Right lobe of liver (tissue), 4 donors: Measurements from ENCODE around the gene FOXP2.

Source experiments
- CTCF ChIP-seq, 4 donors: fragments of 200-600 bp in 3 of 4; fragments of 450-650 bp in 1 of 4; IDR thresholded peaks; one replicate each; pipeline versions ENCODE4 v1.5.1 to v1.8.0; 2016 to 2022; ENCODE audit warnings: antibody characterized with exemption in 4 of 4, mild to moderate bottlenecking in 2 of 4
- POLR2A ChIP-seq: fragments of 450-650 bp; IDR thresholded peaks from one replicate; pipeline ENCODE4 v1.6.1; 2017; ENCODE audit warnings: antibody characterized with exemption, mild to moderate bottlenecking
- donor health status: DM: no; HTN: no; CAD: no.
- donor health status: DM: no; HTN: no; CAD: no.
- donor health status: DM: no; HTN: yes; CAD: no.

- TF ChIP-seq CTCF (IDR thresholded peaks at IDR 0.05) (no peak), POLR2A (no peak)
These were observed 125.7 kb downstream of the FOXP2 start for GRCh38 chr7:114540291-114540690.
